Measurements from ENCODE around the gene BOD1L1. TPM values are rescaled to one million over a fixed set of nuclear protein-coding genes. Genes with fewer than 3 reads are reported as not detected.

Gene BOD1L1
- total RNA-seq, 1 experiment from 2014 or later = 22.0 TPM

GRCh38 chr4:13522282-13523104 is 105.0 kb downstream of the BOD1L1 start:
- no peaks in the 10 kb centered on the region for H4K20me1 ChIP-seq (ENCODE audit: low read length)
- no peaks in the 10 kb centered on the region for H3K79me2 ChIP-seq (ENCODE audit: low read length)
- H3K4me2 ChIP-seq (ENCODE audit: low read length) = no peak overlapping the region
- no peaks in the 10 kb centered on the region for H3K9me3 ChIP-seq (ENCODE audit: low read length)
- H3K9me2 ChIP-seq (replicated peaks; ENCODE audit: low read length) = no peaks in the 10 kb centered on the region
- no peak for TF ChIP-seq CTCF (conservative IDR thresholded peaks at IDR 0.05; ENCODE audit: low read depth, low read length)
- no peak for TF ChIP-seq EZH2phosphoT487 (IDR thresholded peaks at IDR 0.05; ENCODE audit: borderline replicate concordance, low read length)
- TF ChIP-seq EZH2 (IDR thresholded peaks at IDR 0.05; ENCODE audit: low read length, unreplicated experiment) = no peak
- no peak overlapping the region for H3K9ac ChIP-seq (ENCODE audit: low read length)
- H3K4me3 ChIP-seq (ENCODE audit: low read length) = no peak overlapping the region
- no peaks in the 10 kb centered on the region for H3K4me1 ChIP-seq (ENCODE audit: insufficient read depth, low read length)
- peaks cover 53% of the 10 kb centered on the region for H3K27me3 ChIP-seq (ENCODE audit: low read length)
- DNase-seq (no peak), ATAC-seq (no peak)
- intact Hi-C loops (cut with micrococcal nuclease) = no loop called here
- H3F3A ChIP-seq (ENCODE audit: low read length, unreplicated experiment) = no peaks in the 10 kb centered on the region
- POLR2A ChIA-PET (ENCODE audit: unreplicated experiment) = no interaction called here
- H3K27ac ChIP-seq (ENCODE audit: low read length) = no peak overlapping the region
- no TSS peak for BruUV-seq (replicated peaks)
- H3K36me3 ChIP-seq (ENCODE audit: low read depth, low read length) = no peaks in the 10 kb centered on the region
- CTCF ChIA-PET = no interaction called here
- no peak overlapping the region for H2AFZ ChIP-seq (ENCODE audit: low read length)

DNA sequence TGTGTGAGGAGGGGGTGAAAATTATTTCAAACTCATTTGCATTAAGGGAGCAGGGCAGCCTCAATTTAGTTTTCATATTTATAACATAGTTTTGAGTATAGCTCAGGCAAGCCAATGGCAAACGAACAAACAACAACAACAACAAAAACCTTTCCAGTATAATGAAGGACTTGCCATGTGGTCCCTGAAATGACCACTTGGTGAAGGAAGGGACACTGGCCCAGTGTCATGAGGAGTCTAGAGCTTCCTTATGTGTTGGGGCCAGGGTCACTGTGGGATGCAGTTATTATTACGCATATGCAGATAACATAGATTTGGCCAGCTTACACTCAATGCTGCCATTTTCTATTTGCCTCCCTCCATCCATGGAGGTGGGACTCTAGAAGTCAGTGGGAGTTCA is 106.5 kb downstream of the BOD1L1 start:
- H4K20me1 ChIP-seq (ENCODE audit: low read length) = no peaks in the 10 kb centered on the region
- H3K27ac ChIP-seq (ENCODE audit: low read length) = no peak overlapping the region
- DNase-seq (no peak), ATAC-seq (no peak)
- no peak overlapping the region for H3K4me3 ChIP-seq (ENCODE audit: low read length)
- no peak overlapping the region for H3K9ac ChIP-seq (ENCODE audit: low read length)
- no peaks in the 10 kb centered on the region for H3K4me1 ChIP-seq (ENCODE audit: insufficient read depth, low read length)
- TF ChIP-seq CTCF (conservative IDR thresholded peaks at IDR 0.05; ENCODE audit: low read depth, low read length) (no peak), EZH2 (IDR thresholded peaks at IDR 0.05; ENCODE audit: low read length, unreplicated experiment) (no peak), EZH2phosphoT487 (IDR thresholded peaks at IDR 0.05; ENCODE audit: borderline replicate concordance, low read length) (no peak)
- peaks cover 53% of the 10 kb centered on the region for H3K27me3 ChIP-seq (ENCODE audit: low read length)
- H3K4me2 ChIP-seq (ENCODE audit: low read length) = no peak overlapping the region
- CTCF ChIA-PET = no interaction called here
- H3K9me3 ChIP-seq (ENCODE audit: low read length) = no peaks in the 10 kb centered on the region
- intact Hi-C loops (cut with micrococcal nuclease) = no loop called here
- POLR2A ChIA-PET (ENCODE audit: unreplicated experiment) = no interaction called here
- H3K79me2 ChIP-seq (ENCODE audit: low read length) = no peaks in the 10 kb centered on the region
- H3K36me3 ChIP-seq (ENCODE audit: low read depth, low read length) = no peaks in the 10 kb centered on the region
- H2AFZ ChIP-seq (ENCODE audit: low read length) = no peak overlapping the region
- no peaks in the 10 kb centered on the region for H3K9me2 ChIP-seq (replicated peaks; ENCODE audit: low read length)
- no TSS peak for BruUV-seq (replicated peaks)
- no peaks in the 10 kb centered on the region for H3F3A ChIP-seq (ENCODE audit: low read length, unreplicated experiment)

Small RNA genes within 50 kb of the gene (microRNA-seq; reads per million reads assigned to microRNA genes)
- not detected for gene MIR5091 (ENCODE audit: unreplicated experiment)

Other genes with a start within 250 kb of the BOD1L1 start
- gene RAB28, start 143.4 kb downstream of the BOD1L1 start, total RNA-seq (2014; rRNA removed) = 4.9 and 10.4 TPM in 2 replicates
- gene NKX3-2, start 83.2 kb downstream of the BOD1L1 start, total RNA-seq (2014; rRNA removed) = 0.07 TPM in 1 of 2 replicates, not detected in the other

Measured in PC-3 (cell line).